HEK293 (cell line): ENCODE data around the gene ADAMTS17.

Experiments used
- FEZF1 ChIP-seq: fragments of 450-650 bp; formaldehyde crosslinking; IDR thresholded peaks from 2 replicates; pipeline ENCODE4 v1.5.1; 2016; ENCODE audit warnings: missing biosample characterization, missing genetic modification characterization
- GLI4 ChIP-seq: fragments of 450-650 bp; formaldehyde crosslinking; IDR thresholded peaks from 2 replicates; pipeline ENCODE4 v1.5.1; 2016; ENCODE audit warnings: missing biosample characterization, missing genetic modification characterization
- GLIS1 ChIP-seq: fragments of 450-650 bp; formaldehyde crosslinking; IDR thresholded peaks from 2 replicates; pipeline ENCODE4 v1.5.1; 2016; ENCODE audit warnings: missing biosample characterization, missing genetic modification characterization
- HOXA7 ChIP-seq: sonication (generic); formaldehyde crosslinking; IDR thresholded peaks from 2 replicates; pipeline ENCODE4 v1.8.1; 2022; ENCODE audit warnings: missing genetic modification reagents, borderline replicate concordance
- HOXD13 ChIP-seq: sonication (generic); formaldehyde crosslinking; IDR thresholded peaks from 2 replicates; pipeline ENCODE4 v1.8.0; 2022; ENCODE audit warnings: missing genetic modification reagents, borderline replicate concordance
- KLF9 ChIP-seq: fragments of 450-650 bp; formaldehyde crosslinking; IDR thresholded peaks from 2 replicates; pipeline ENCODE4 v1.5.1; 2016; ENCODE audit warnings: missing biosample characterization, missing genetic modification characterization, low read depth
- MYNN ChIP-seq: fragments of 450-650 bp; formaldehyde crosslinking; IDR thresholded peaks from 2 replicates; pipeline ENCODE4 v1.5.1; 2016; ENCODE audit warnings: missing biosample characterization, missing genetic modification characterization, borderline replicate concordance
- OSR2 ChIP-seq: fragments of 450-650 bp; formaldehyde crosslinking; IDR thresholded peaks from 2 replicates; pipeline ENCODE4 v1.5.1; 2016; ENCODE audit warnings: missing biosample characterization, missing genetic modification characterization
- PBX3 ChIP-seq: sonication (generic); formaldehyde crosslinking; IDR thresholded peaks from 2 replicates; pipeline ENCODE4 v1.8.1; 2022; ENCODE audit warnings: mild to moderate bottlenecking, moderate library complexity, missing genetic modification reagents
- REST ChIP-seq: fragments of 450-650 bp; formaldehyde crosslinking; IDR thresholded peaks from 2 replicates; pipeline ENCODE4 v1.5.1; 2016; ENCODE audit warnings: missing biosample characterization, missing genetic modification characterization
- YY1 ChIP-seq: fragments of 450-650 bp; formaldehyde crosslinking; IDR thresholded peaks from 2 replicates; pipeline ENCODE4 v1.5.1; 2018; ENCODE audit warnings: missing biosample characterization, missing genetic modification characterization
- ZFP37 ChIP-seq: fragments of 450-650 bp; formaldehyde crosslinking; IDR thresholded peaks from 2 replicates; pipeline ENCODE4 v1.5.1; 2016; ENCODE audit warnings: missing biosample characterization, missing genetic modification characterization
- ZNF341 ChIP-seq: fragments of 450-650 bp; formaldehyde crosslinking; IDR thresholded peaks from 2 replicates; pipeline ENCODE4; 2016; ENCODE audit warnings: low read depth, missing biosample characterization, missing genetic modification characterization
- ZNF433 ChIP-seq: fragments of 450-650 bp; formaldehyde crosslinking; IDR thresholded peaks from 2 replicates; pipeline ENCODE4 v1.5.1; 2016; ENCODE audit warnings: missing biosample characterization, missing genetic modification characterization, low read depth
- ZNF510 ChIP-seq: fragments of 450-650 bp; formaldehyde crosslinking; IDR thresholded peaks from 2 replicates; pipeline ENCODE4 v1.5.1; 2018; ENCODE audit warnings: mild to moderate bottlenecking, missing genetic modification characterization, missing biosample characterization; ENCODE audit not compliant: insufficient replicate concordance
- ZNF571 ChIP-seq: fragments of 450-650 bp; formaldehyde crosslinking; IDR thresholded peaks from 2 replicates; pipeline ENCODE4 v1.5.0; 2017; ENCODE audit warnings: missing biosample characterization, missing genetic modification characterization
- ZNF585B ChIP-seq: fragments of 450-650 bp; formaldehyde crosslinking; IDR thresholded peaks from 2 replicates; pipeline ENCODE4 v1.5.1; 2016; ENCODE audit warnings: missing biosample characterization, missing genetic modification characterization
- ZNF626 ChIP-seq: fragments of 450-650 bp; sonication (Bioruptor Pico); formaldehyde crosslinking; IDR thresholded peaks from 2 replicates; pipeline ENCODE4 v1.5.1; 2018; ENCODE audit warnings: missing biosample characterization, missing genetic modification characterization, inconsistent platforms
- ZNF670 ChIP-seq: fragments of 450-650 bp; formaldehyde crosslinking; IDR thresholded peaks from 2 replicates; pipeline ENCODE4 v1.5.1; 2016; ENCODE audit warnings: missing biosample characterization, missing genetic modification characterization, low read depth
- ZNF677 ChIP-seq: fragments of 450-650 bp; IDR thresholded peaks from 2 replicates; pipeline ENCODE4 v1.5.0; 2018; ENCODE audit warnings: missing biosample characterization, mild to moderate bottlenecking, missing genetic modification characterization, moderate library complexity
- ZNF843 ChIP-seq: fragments of 450-650 bp; formaldehyde crosslinking; IDR thresholded peaks from 2 replicates; pipeline ENCODE4 v1.5.1; 2016; ENCODE audit warnings: missing biosample characterization, missing genetic modification characterization
- ZSCAN30 ChIP-seq: fragments of 450-650 bp; IDR thresholded peaks from 2 replicates; pipeline ENCODE4 v1.5.1; 2018; ENCODE audit warnings: missing biosample characterization, mild to moderate bottlenecking, missing genetic modification characterization, moderate library complexity
- TF ChIP-seq, protein P1 (sequence below): fragments of 450-650 bp; formaldehyde crosslinking; IDR thresholded peaks from 2 replicates; pipeline ENCODE4 v1.5.1; 2016; ENCODE audit warnings: missing biosample characterization, missing genetic modification characterization
- TF ChIP-seq, protein P2 (sequence below): fragments of 450-650 bp; formaldehyde crosslinking; IDR thresholded peaks from 2 replicates; pipeline ENCODE4 v1.5.1; 2016; ENCODE audit warnings: missing biosample characterization, missing genetic modification characterization, low read depth
- TF ChIP-seq, protein P3 (sequence below): fragments of 450-650 bp; formaldehyde crosslinking; IDR thresholded peaks from 2 replicates; pipeline ENCODE4 v1.5.1; 2017; ENCODE audit warnings: missing biosample characterization, missing genetic modification characterization
- TF ChIP-seq, protein P4 (sequence below): fragments of 450-650 bp; formaldehyde crosslinking; IDR thresholded peaks from 2 replicates; pipeline ENCODE4 v1.5.1; 2016; ENCODE audit warnings: missing biosample characterization, missing genetic modification characterization
- TF ChIP-seq, protein P5 (sequence below): fragments of 450-650 bp; formaldehyde crosslinking; IDR thresholded peaks from 2 replicates; pipeline ENCODE4 v1.5.1; 2016; ENCODE audit warnings: missing biosample characterization, missing genetic modification characterization

Gene ADAMTS17

GRCh38 chr15:100202309-100202960 is 139.3 kb downstream of the ADAMTS17 start (continued):
- no peak for TF ChIP-seq GLIS1 (tag by site-specific recombination)
- no peak for TF ChIP-seq GLI4
- no peak for TF ChIP-seq ZNF626 (tag by site-specific recombination)
- no peak for TF ChIP-seq PBX3 (CRISPR knock-in tag)
- TF ChIP-seq ZNF843: peak; percentile 70; the same call in 1 of the 2 replicates
- TF ChIP-seq ZNF585B: no peak
- TF ChIP-seq, protein P1, sequence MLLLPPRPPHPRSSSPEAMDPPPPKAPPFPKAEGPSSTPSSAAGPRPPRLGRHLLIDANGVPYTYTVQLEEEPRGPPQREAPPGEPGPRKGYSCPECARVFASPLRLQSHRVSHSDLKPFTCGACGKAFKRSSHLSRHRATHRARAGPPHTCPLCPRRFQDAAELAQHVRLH (tag by site-specific recombination): 0 out of 2 replicates have a peak, but pooled peaks have one; percentile 33
- 0 out of 2 replicates have a peak, but pooled peaks have one; percentile 28 for TF ChIP-seq YY1
- TF ChIP-seq ZNF677: no peak
- TF ChIP-seq FEZF1 (tag by site-specific recombination): peak; percentile 75
- TF ChIP-seq ZNF571 (tag by site-specific recombination): no peak
- no peak for TF ChIP-seq REST
- TF ChIP-seq MYNN (tag by site-specific recombination): no peak
- TF ChIP-seq, protein P2, sequence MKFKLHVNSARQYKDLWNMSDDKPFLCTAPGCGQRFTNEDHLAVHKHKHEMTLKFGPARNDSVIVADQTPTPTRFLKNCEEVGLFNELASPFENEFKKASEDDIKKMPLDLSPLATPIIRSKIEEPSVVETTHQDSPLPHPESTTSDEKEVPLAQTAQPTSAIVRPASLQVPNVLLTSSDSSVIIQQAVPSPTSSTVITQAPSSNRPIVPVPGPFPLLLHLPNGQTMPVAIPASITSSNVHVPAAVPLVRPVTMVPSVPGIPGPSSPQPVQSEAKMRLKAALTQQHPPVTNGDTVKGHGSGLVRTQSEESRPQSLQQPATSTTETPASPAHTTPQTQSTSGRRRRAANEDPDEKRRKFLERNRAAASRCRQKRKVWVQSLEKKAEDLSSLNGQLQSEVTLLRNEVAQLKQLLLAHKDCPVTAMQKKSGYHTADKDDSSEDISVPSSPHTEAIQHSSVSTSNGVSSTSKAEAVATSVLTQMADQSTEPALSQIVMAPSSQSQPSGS (tag by site-specific recombination): no peak
- TF ChIP-seq ZSCAN30 (tag by site-specific recombination): 0 out of 2 replicates have a peak, but pooled peaks have one; percentile 20
- TF ChIP-seq HOXD13 (CRISPR knock-in tag): no peak
- TF ChIP-seq, protein P3, sequence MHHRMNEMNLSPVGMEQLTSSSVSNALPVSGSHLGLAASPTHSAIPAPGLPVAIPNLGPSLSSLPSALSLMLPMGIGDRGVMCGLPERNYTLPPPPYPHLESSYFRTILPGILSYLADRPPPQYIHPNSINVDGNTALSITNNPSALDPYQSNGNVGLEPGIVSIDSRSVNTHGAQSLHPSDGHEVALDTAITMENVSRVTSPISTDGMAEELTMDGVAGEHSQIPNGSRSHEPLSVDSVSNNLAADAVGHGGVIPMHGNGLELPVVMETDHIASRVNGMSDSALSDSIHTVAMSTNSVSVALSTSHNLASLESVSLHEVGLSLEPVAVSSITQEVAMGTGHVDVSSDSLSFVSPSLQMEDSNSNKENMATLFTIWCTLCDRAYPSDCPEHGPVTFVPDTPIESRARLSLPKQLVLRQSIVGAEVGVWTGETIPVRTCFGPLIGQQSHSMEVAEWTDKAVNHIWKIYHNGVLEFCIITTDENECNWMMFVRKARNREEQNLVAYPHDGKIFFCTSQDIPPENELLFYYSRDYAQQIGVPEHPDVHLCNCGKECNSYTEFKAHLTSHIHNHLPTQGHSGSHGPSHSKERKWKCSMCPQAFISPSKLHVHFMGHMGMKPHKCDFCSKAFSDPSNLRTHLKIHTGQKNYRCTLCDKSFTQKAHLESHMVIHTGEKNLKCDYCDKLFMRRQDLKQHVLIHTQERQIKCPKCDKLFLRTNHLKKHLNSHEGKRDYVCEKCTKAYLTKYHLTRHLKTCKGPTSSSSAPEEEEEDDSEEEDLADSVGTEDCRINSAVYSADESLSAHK: peak; percentile 52; the same call in 1 of the 2 replicates
- TF ChIP-seq, protein P4, sequence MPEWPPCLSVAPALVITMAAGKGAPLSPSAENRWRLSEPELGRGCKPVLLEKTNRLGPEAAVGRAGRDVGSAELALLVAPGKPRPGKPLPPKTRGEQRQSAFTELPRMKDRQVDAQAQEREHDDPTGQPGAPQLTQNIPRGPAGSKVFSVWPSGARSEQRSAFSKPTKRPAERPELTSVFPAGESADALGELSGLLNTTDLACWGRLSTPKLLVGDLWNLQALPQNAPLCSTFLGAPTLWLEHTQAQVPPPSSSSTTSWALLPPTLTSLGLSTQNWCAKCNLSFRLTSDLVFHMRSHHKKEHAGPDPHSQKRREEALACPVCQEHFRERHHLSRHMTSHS (tag by site-specific recombination): no peak
- TF ChIP-seq KLF9 (tag by site-specific recombination): no peak
- no peak for TF ChIP-seq ZNF670
- TF ChIP-seq ZNF433 (tag by site-specific recombination): no peak
- no peak for TF ChIP-seq HOXA7 (CRISPR knock-in tag)
- TF ChIP-seq ZNF341 (tag by site-specific recombination): 0 out of 2 replicates have a peak, but pooled peaks have one; percentile 13
- TF ChIP-seq, protein P5, sequence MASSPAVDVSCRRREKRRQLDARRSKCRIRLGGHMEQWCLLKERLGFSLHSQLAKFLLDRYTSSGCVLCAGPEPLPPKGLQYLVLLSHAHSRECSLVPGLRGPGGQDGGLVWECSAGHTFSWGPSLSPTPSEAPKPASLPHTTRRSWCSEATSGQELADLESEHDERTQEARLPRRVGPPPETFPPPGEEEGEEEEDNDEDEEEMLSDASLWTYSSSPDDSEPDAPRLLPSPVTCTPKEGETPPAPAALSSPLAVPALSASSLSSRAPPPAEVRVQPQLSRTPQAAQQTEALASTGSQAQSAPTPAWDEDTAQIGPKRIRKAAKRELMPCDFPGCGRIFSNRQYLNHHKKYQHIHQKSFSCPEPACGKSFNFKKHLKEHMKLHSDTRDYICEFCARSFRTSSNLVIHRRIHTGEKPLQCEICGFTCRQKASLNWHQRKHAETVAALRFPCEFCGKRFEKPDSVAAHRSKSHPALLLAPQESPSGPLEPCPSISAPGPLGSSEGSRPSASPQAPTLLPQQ (tag by site-specific recombination): no peak
- TF ChIP-seq ZNF510 (tag by site-specific recombination): no peak
- TF ChIP-seq OSR2 (tag by site-specific recombination): peak; percentile 56; the same call in 1 of the 2 replicates
- TF ChIP-seq ZFP37: no peak
